GM19193 (cell line): ENCODE data around the gene EIF4E1B.

Experiments used
- POLR2A ChIP-seq: IDR thresholded peaks from 4 replicates; pipeline ENCODE4 v1.6.1; 2011; ENCODE audit not compliant: insufficient read depth, insufficient read length; ENCODE audit errors: extremely low read depth

Gene EIF4E1B

GRCh38 chr5:176619569-176620332 lies 10.7 kb upstream of the EIF4E1B start:
- TF ChIP-seq POLR2A = no peak

- no peak for TF ChIP-seq POLR2A
Measured at GRCh38 chr5:176620333-176620981, 10.0 kb upstream of the EIF4E1B start.

GRCh38 chr5:176621661-176622079 lies 8.8 kb upstream of the EIF4E1B start:
- no peak for TF ChIP-seq POLR2A

- TF ChIP-seq POLR2A = no peak
Measured at GRCh38 chr5:176624142-176624541, 6.3 kb upstream of the EIF4E1B start.

GRCh38 chr5:176624938-176625337 lies 5.5 kb upstream of the EIF4E1B start:
- TF ChIP-seq POLR2A = no peak

GRCh38 chr5:176625512-176625911 lies 5.0 kb upstream of the EIF4E1B start:
- no peak for TF ChIP-seq POLR2A

- no peak for TF ChIP-seq POLR2A
Measured at GRCh38 chr5:176625966-176626875, 4.3 kb upstream of the EIF4E1B start.

GRCh38 chr5:176626876-176627236 lies 3.6 kb upstream of the EIF4E1B start:
- TF ChIP-seq POLR2A = no peak

- no peak for TF ChIP-seq POLR2A
Measured at GRCh38 chr5:176627582-176627981, 2.9 kb upstream of the EIF4E1B start.

- no peak for TF ChIP-seq POLR2A
Measured at GRCh38 chr5:176628406-176629228, 1.9 kb upstream of the EIF4E1B start.

- TF ChIP-seq POLR2A = no peak
Measured at GRCh38 chr5:176629317-176629852, 1.1 kb upstream of the EIF4E1B start.

GRCh38 chr5:176630681-176631222 lies 277 bp downstream of the EIF4E1B start:
- TF ChIP-seq POLR2A = no peak

GRCh38 chr5:176631383-176632200 lies 1.1 kb downstream of the EIF4E1B start:
- TF ChIP-seq POLR2A = no peak
